DMS53 treated with DMSO at 0.1 percent for 48 hours (cell line): ENCODE results near the gene C2orf15.
A peak's percentile ranks its signal among the peaks of the same experiment; 100 is the strongest.
"Not testable (repeated sequence)": the region's sequence is repeated elsewhere in the genome, so short reads cannot be mapped to it uniquely, and the experiment has no call there.

Source experiments
- DNase-seq: peaks from one replicate; lab custom pipeline; 2025; ENCODE audit not compliant: unreplicated experiment; lab: John Stamatoyannopoulos, UW

The C2orf15 gene

GRCh38 chr2:99159594-99159993, 18.1 kb downstream of the C2orf15 start:
- DNase-seq = no peak

DNA sequence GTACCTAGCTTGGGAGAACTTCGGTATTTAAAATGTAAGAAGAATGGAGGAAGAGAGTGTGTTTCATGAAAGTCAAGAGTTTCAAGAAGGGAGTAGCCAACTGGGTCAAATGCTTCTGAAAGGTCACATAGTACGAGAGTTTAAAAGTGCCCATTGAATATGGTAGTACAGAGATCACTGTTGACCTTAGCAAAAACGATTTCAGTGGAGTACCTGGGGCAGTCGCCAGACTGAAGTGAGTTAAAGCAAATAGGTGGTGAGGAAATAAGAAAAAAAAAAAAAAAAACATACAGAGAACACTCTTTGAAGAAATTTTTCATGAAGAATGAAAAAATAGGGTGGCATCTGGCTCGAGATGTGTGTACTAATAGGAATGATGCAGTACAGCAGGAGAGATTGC, 24.7 kb downstream of the C2orf15 start:
- no peak for DNase-seq

- DNase-seq = no peak
These were observed 28.0 kb downstream of the C2orf15 start for GRCh38 chr2:99169534-99169933.

DNA sequence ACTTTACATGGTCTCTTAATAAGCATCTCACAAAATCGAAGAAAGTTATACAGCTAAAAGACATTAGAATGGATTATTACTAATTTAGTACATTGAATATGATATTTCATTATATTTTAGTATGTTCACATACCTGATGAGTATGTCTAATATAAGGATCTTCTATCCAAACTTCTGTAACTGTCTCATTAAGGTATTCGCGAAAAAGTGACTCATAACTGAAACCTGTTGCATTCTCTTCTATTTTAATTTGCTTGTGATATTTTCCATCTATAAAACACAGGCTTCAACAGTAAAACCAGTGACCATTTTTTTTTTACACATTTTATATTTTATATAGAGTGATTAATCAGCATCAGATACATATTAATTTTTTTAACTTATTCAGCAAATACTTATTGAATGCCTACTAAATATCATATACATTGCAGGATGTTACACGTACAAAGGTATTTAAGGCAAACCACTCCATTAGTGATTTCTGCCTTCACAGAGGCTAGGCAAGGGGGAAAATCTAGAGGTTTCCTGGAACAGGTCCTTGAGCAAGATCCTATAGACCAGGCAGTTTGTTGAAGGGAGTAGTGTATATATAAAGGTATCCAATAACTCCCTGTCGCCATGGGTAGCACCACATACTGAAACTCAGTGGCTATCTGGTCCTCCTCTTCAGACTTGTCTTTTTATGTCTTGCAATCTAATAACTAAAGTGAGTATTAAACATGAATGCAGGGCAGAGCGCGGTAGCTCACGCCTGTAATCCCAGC, 30.1 kb downstream of the C2orf15 start:
- DNase-seq = no peak

DNA sequence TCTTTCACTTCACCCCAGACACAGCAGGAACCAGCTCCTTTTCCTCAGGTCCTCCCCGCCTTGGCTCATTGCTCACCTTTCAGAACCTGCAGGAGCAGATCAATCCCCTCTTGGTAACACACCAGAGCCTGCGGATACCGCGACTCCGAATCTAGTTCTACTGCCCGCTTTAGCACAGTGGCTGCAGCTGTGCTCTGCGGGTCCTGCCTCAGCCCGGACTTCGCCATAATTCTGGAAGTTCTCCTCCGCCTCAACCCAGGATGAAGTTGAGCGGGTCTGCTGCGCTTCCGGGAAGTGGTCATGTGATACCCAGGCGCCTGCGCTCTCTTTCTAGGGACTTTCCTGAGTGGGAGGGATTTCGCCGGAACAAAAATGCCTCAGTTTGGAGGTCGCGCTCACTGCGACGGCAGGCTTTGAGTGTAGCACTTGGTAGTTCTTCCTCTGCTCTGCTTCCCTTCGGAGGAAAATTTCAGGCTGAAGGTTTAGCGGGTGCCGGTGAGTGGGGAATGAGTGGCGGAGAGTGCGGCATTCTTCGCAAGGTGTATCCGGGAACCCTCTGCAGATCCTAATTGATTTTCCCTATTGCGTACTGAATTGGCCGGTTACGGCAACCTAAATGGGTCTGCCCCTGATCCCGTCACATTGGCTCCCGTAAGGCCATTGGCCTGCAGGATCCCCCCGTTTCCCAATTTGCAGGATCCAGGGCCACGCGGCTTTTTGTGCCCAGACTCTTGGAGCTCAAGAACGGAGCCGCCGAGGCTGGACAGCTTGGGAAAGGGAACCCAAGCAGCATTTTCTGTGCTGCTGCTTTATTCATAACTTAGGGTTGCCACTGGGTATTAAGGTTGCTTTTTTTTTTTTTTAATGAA, 39.5 kb downstream of the C2orf15 start, which contains the start of the genes MITD1 and MRPL30:
TSS of gene MITD1 (minus strand) at position 304 of the 869 bp plus-strand sequence. CDS start at position 227, 77 bp downstream.
TSS of gene MRPL30 (plus strand) at position 430 of the 869 bp plus-strand sequence. CDS start 5,020 bp downstream, outside the sequence.
- peak; percentile 100 for DNase-seq

- peak; percentile 74 for DNase-seq
These were observed 40.1 kb downstream of the C2orf15 start for GRCh38 chr2:99181624-99182000.

GRCh38 chr2:99183025-99183424, 41.5 kb downstream of the C2orf15 start:
- no peak for DNase-seq

DNA sequence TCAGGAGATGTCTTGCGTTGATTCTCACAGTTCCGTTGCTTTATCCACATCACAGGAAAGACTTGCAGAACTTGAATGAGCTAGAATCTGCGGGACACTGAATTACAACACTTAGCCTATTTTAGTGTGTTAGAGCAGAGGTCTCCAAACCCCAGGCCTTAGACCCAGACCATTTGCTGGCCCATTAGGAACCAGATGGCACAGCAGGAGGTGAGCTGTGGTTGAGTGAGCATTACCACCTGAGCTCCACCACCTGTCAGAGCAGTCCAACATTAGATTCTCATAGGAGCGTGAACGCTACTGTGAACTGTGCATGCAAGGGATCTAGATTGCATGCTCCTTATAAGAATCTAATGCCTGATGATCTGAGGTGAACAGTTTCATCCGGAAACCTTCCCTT, 43.3 kb downstream of the C2orf15 start:
- DNase-seq = no peak

DNA sequence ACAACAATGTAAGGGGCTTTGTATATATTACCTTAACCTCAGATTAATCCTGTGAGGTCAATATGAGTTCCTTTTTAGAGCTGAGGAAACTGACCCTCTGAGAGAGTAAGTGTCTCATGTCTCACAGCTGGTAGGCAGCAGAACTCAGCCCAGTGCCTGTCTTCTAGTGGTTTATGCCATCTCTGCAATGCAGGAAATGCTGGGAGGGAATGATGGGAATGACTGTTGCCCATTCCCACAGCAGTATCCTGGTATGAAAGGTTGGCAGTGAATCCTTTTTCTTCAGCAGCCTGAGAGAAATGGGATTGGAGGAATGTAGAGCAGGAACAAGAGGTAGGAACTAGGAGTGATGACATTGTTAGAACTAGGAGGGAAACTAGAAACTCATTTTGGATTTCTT, 45.5 kb downstream of the C2orf15 start:
- DNase-seq = no peak

- DNase-seq = no peak
These were observed 46.9 kb downstream of the C2orf15 start for GRCh38 chr2:99188357-99188756.

GRCh38 chr2:99190548-99190947, 49.0 kb downstream of the C2orf15 start:
- DNase-seq = no peak

DNA sequence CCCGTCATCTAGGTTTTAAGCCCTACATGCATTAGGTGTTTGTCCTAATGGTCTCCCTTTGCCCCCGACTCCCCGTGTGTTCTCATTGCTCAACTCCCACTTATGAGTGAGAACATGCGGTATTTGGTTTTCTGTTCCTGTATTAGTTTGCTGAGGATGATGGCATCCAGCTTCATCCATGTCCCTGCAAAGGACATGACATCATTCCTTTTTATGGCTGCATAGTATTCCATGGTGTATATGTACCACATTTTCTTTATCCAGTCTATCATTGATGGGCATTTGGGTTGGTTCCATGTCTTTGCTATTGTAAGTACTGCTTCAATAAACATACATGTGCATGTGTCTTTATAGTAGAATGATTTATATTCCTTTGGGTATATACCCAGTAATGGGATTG, 50.9 kb downstream of the C2orf15 start:
- DNase-seq = not testable (repeated sequence)

DNA sequence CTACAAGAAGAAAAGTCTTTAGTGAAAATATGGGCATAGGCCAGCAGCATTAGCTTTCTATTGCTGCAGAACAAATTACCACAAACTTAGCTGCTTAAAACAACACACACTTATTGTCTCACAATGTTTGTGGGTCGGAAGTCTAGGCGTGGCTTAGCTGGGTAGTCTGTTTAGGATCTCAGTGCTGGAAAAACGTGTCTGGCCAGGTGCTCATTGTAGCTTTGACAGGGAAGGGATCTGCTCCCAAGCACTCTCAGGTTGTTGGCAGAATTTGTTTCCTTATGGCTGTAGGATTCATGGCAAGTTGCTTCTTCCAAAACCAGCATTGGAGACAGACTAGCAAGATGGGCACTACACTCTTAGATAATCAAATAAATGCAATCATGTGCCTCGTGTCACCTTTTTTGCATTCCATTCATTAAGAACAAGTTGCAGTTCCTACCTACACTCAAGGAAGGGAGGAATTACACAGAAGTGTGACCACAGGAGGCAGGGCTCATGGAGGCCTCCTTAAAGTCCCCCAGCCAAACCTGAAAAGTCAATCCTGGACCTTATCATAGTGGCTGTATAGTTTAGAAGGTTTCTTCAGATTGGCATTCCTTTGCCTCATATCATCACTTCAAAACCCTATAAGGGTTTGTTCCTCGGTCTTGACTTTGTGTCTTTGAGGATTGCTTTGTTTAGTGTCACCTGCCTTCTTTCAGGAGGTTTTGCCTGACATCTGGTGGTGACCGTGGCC, 56.8 kb downstream of the C2orf15 start:
- DNase-seq = no peak

GRCh38 chr2:99200076-99200800, 58.7 kb downstream of the C2orf15 start:
- DNase-seq = no peak
